Prostate gland (tissue), 2 donors: Measurements from ENCODE around the gene SPNS3. TPM values are rescaled to one million over a fixed set of nuclear protein-coding genes. Genes with fewer than 3 reads are reported as not detected.

ENCODE experiments used
- DNase-seq: peaks from one replicate; pipeline ENCODE4 v3.0.0-alpha.2; 2019; ENCODE audit warnings: low spot score
- H3K27ac ChIP-seq, 2 donors: fragments of 200-600 bp; sonication (generic); 2 replicates each; pipeline ENCODE4 v1.5.1; 2017 to 2019
- H3K27me3 ChIP-seq: fragments of 200-600 bp; sonication (generic); replicated peaks from 2 replicates; pipeline ENCODE4 v1.5.1; 2019; ENCODE audit not compliant: insufficient read depth
- H3K36me3 ChIP-seq, 2 donors: fragments of 200-600 bp; sonication (generic); 1 replicate in 1 of 2; 2 replicates in 1 of 2; pipeline versions ENCODE4 v1.5.1 to v1.8.1; 2017 to 2019
- H3K4me1 ChIP-seq: fragments of 200-600 bp; sonication (generic); replicated peaks from 2 replicates; pipeline ENCODE4 v1.5.1; 2019
- H3K4me3 ChIP-seq, 2 donors: fragments of 200-600 bp; sonication (generic); 2 replicates each; pipeline ENCODE4 v1.5.1; 2017 to 2019
- H3K9me3 ChIP-seq: fragments of 200-600 bp; sonication (generic); 2 replicates; pipeline ENCODE4 v1.5.1; 2017
- CTCF ChIP-seq, 4 experiments: fragments of 200-600 bp in 2 of 4; fragments of 450-650 bp in 2 of 4; sonication (generic) in 2 of 4; IDR thresholded peaks; 1 replicate in 3 of 4; 2 replicates in 1 of 4; pipeline ENCODE4 v1.5.1; 2016 to 2019; ENCODE audit warnings: antibody characterized with exemption in 4 of 4, mild to moderate bottlenecking in 2 of 4, moderate library complexity in 2 of 4
- POLR2A ChIP-seq: fragments of 450-650 bp; IDR thresholded peaks from one replicate; pipeline ENCODE4 v1.6.1; 2016; ENCODE audit warnings: antibody characterized with exemption, mild to moderate bottlenecking
- POLR2AphosphoS5 ChIP-seq: sonication (generic); formaldehyde crosslinking; IDR thresholded peaks from one replicate; pipeline ENCODE4 v1.6.1; 2017; ENCODE audit warnings: antibody characterized with exemption
- WGBS: methylation state at CpG from one replicate; pipeline ENCODE4 v1.1.5; 2018; 5-methylcytosine and 5-hydroxymethylcytosine counted together
- intact Hi-C: fragments of 100-400 bp; cut with DNase I; formaldehyde crosslinking; loops from one replicate; pipeline ENCODE4 v1.14.2; 2022
- total RNA-seq, 2 donors: library from RNA; depleted of rRNA; stranded (reverse); fragments of >200 nt; gene quantifications; one replicate each; pipeline ENCODE4 v1.1.0, GENCODE V29; 2016

SPNS3 gene
- total RNA-seq, 2 donors from 2014 or later, result 0.50 TPM; not detected in 1

- intact Hi-C loops, result no loop called here
- no peaks in the 10 kb centered on the region for H3K9me3 ChIP-seq
- TF ChIP-seq POLR2AphosphoS5, result peak; percentile 48
- no peak for TF ChIP-seq POLR2A
- peak overlapping the region in 1 of 2 donors; percentile 49 for H3K27ac ChIP-seq
- H3K36me3 ChIP-seq, result no peaks in the 10 kb centered on the region
- H3K4me3 ChIP-seq, result no peak overlapping the region
- no peaks in the 10 kb centered on the region for H3K4me1 ChIP-seq
- 75% methylated on average over 8 of the region's 8 CpGs for WGBS
- H3K27me3 ChIP-seq, result no peaks in the 10 kb centered on the region
- DNase-seq, result peak; percentile 33
These were observed 87.3 kb downstream of the SPNS3 start for GRCh38 chr17:4520894-4521600.

- WGBS, result 84% methylated on average over 6 of the region's 6 CpGs
These were observed 88.9 kb downstream of the SPNS3 start for GRCh38 chr17:4522661-4523060.

DNA sequence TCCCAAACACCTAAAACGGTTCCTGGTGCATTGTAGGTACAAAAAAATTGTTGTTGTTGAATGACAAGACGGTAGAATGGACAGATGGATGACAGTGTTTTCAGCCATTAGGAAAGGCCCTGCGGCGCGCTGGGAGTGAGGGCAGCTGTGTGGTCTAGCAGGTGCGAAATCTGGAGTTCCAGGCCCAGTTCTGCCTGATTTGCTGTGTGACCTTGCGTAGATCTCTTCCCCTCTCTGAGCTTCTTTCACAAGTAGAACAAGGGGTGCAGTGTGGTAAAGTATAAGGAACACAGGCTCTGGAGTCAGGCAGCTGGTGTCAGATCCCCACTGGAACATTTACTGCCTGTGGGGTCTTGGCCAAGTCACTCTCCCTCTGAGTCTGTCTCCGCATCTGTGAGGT is 90.2 kb downstream of the SPNS3 start:
- no peaks in the 10 kb centered on the region for H3K9me3 ChIP-seq
- TF ChIP-seq POLR2AphosphoS5 (no peak), POLR2A (no peak), CTCF (IDR thresholded peaks at IDR 0.05) (no peak)
- WGBS, result 83% methylated on average over 8 of the region's 8 CpGs
- no peaks in the 10 kb centered on the region for H3K27me3 ChIP-seq
- no peaks in the 10 kb centered on the region for H3K36me3 ChIP-seq
- DNase-seq, result no peak
- H3K4me1 ChIP-seq, result no peaks in the 10 kb centered on the region
- no peak overlapping the region for H3K4me3 ChIP-seq
- intact Hi-C loops, result no loop called here
- H3K27ac ChIP-seq, result no peak overlapping the region

More at GRCh38 chr17:4522661-4523060, 88.9 kb downstream of the SPNS3 start:
- intact Hi-C loops, result no loop called here
- H3K4me3 ChIP-seq, result no peak overlapping the region
- H3K36me3 ChIP-seq, result no peaks in the 10 kb centered on the region
- no peak for DNase-seq
- no peak overlapping the region for H3K27ac ChIP-seq
- H3K9me3 ChIP-seq, result no peaks in the 10 kb centered on the region
- H3K27me3 ChIP-seq, result no peaks in the 10 kb centered on the region
- TF ChIP-seq POLR2A (no peak), CTCF (IDR thresholded peaks at IDR 0.05) (no peak), POLR2AphosphoS5 (no peak)
- H3K4me1 ChIP-seq, result no peaks in the 10 kb centered on the region

GRCh38 chr17:4525691-4526397 is 92.1 kb downstream of the SPNS3 start:
- Histone ChIP-seq H3K4me3 (no peak overlapping the region), H3K27ac (no peak overlapping the region), H3K4me1 (no peaks in the 10 kb centered on the region), H3K27me3 (no peaks in the 10 kb centered on the region), H3K36me3 (no peaks in the 10 kb centered on the region), H3K9me3 (no peaks in the 10 kb centered on the region)
- no peak for DNase-seq
- TF ChIP-seq POLR2A, result no peak
- no peak for TF ChIP-seq POLR2AphosphoS5
- TF ChIP-seq CTCF (IDR thresholded peaks at IDR 0.05), result no peak
- intact Hi-C loops, result no loop called here
- 81% methylated on average over 11 of the region's 11 CpGs for WGBS

DNA sequence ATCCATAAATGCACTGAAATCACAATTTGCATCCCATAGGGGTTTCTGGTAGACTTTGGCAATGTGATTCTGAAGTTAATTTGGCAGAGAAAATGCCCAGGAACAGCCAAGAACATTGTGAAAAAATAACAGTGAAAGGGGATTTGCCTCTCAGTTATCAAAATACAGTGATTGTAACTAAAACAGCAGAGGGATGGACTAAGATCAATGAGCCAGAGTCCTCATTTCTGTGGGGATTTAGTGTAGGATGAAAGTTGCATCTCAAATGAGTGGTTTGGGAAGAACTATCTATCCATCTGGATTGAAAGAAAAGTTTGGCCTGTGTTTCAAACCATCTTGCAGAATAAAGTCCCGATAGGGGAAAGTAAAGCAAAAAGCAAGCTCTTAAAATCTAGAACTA is 93.4 kb downstream of the SPNS3 start:
- no peaks in the 10 kb centered on the region for H3K36me3 ChIP-seq
- intact Hi-C loops, result no loop called here
- DNase-seq, result no peak
- WGBS, result 23% methylated on average over 1 of the region's 1 CpG
- no peaks in the 10 kb centered on the region for H3K4me1 ChIP-seq
- H3K9me3 ChIP-seq, result no peaks in the 10 kb centered on the region
- H3K4me3 ChIP-seq, result no peak overlapping the region
- TF ChIP-seq POLR2AphosphoS5 (no peak), POLR2A (no peak), CTCF (IDR thresholded peaks at IDR 0.05) (no peak)
- no peaks in the 10 kb centered on the region for H3K27me3 ChIP-seq
- H3K27ac ChIP-seq, result no peak overlapping the region
